ENCODE measurements around the gene GHRH. TPM values are rescaled to one million over a fixed set of nuclear protein-coding genes. Genes with fewer than 3 reads are reported as not detected.

The GHRH gene
- polyA plus RNA-seq, 1 donor, result not detected

DNA sequence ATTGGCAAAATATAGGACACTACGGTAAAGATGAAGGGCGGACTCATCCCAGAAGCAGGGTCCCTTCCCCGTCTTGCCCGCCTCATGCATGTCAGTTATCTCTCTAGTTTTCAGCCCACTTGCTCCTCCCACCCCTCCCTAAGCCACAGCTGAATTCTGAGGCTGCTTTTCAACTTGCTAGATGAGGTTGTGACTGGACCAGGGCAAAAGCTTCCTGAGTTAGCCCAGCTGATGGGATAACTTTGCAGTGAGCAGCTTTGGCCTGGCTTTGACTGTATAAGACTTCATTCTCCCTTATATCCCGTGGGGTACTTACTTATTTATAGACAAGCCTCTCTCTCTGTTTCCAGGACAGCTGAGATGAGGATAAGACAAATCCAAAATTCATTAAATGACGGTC lies 23.2 kb downstream of the GHRH start:
- DNase-seq, result no peak

DNA sequence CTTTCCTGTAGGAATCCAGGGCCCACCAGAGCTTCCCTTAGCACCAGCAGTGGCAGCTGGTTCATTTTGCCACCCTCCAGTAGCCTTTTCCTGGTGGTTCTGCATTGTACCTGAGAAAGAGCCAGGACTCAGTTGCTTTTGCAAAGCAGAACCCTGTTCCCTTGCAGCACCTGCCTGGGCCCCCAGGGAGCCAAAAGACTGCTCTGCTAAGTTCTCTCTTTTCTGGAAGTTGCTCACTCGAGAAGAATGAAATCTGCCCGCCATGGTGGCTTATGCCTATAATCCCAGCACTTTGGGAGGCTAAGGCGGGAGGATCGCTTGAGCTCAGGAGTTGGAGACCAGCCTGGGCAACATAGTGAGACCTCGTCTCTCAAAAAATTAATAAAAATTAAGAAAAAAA lies 24.0 kb downstream of the GHRH start:
- DNase-seq, result no peak

DNA sequence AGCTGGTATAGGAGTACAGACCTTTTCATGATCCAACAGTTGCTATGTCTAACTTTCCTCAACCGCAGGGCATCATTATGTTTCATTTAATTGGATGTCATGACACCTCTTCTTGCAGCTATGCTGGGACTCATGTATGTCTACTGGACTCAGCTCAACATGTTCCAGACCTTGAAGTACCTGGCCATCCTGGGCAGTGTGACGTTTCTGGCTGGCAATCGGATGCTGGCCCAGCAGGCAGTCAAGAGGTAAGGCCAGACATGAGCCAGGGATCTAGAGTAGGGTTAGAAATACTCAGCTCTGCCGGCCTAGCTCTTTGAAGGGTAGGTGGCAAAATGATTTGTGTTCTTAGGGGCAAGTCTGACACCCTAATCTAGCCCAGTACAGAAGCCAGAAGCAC lies 25.2 kb downstream of the GHRH start:
- DNase-seq, result no peak

DNA sequence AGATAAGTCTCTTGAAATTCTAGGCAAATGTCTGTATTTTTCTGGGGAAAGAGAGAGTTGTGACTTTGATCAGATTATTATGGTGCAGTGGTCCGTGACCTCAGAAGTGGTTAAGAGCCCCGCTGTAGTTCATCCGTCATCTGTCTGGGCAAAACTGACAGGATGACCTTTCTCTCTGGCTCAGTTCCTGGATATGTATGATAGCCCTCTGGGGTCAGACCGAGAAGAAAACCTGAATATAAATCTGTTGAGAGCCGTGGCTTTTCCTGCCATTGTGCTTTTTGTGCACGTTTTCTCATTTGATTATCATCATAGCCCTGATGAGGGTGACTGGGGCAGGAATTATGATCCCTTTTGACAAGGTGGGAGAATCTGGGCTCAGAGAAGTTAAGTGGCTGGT lies 26.5 kb downstream of the GHRH start:
- DNase-seq, result no peak

DNA sequence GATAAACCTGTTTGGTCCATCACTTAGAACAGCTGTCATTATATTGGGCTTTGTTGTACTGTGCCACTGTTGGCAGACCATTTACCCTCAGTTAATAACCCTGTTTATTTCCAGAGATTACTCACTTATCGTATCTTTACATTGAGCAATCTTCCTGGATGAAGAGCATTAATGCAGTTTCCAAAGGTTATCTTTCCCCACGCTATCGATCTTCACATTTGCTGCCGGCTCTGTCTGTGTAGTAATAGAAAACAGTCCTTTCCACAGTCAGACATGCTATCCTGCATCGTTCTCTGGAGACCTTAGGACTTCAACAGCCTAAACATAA lies 27.4 kb downstream of the GHRH start:
- no peak for DNase-seq

DNA sequence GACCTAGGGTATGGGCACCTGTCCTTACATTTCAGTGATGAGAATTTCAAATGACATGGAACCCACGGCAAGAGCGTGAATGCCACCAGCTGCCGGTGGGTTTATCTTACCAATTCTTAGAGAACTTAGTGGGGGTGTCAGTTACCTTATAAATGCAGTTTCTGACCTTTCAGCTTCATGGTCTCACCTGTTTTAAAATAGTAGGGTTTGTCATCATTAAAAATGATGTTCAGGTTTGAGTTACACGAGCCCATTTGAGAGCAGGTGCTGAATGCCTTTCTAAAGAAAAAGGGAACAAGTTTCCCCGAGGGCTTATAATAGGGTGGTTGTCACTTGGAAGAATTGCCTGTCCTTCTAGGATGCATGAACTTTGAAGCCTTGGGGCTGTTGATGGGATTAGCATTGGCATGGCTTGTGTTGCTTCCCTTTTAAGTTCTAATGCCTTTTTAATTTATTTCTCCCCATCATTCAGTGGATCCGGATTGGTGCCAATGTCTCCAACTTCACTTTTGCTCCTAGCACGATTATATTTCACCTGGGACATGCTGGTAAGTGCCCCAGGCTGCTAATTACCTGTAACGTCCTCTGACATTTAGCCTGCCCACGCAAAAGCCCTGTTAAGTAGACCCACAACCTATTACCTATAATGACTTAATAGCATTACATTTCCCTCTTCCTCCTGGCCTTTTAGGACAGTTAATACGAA lies 27.9 kb downstream of the GHRH start:
- no peak for DNase-seq

DNA sequence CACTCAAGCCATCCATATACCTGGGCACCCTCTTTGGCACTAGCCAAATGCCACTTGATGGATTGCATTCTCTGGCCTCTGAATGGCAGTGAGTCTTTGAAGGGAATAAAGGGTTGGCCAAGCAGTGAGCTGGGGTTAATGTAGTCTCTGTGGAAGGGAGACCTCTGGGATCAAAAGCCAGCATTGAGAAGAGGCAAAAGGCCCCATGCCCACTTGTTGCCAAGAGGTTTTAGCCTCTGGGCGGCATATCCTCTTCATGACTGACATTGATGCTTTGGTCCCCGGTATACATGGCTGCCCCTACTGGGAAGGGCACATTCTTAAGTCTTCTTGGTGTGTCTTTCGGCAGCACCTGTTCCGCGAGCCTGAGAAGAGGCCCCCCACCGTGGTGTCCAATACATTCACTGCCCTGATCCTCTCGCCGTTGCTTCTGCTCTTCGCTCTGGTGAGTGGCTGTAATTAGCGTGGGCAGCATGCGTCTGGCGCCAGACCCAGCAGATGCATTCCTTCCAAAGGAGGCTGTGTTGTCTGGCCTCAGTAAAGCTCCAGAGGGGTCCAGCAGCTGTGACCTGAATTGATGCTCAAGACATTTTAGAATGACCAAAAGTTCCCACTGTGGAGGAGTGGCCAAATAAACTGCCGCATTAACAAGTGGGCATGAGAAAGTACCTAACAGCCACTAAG lies 29.5 kb downstream of the GHRH start:
- peak; percentile 45 for DNase-seq

DNA sequence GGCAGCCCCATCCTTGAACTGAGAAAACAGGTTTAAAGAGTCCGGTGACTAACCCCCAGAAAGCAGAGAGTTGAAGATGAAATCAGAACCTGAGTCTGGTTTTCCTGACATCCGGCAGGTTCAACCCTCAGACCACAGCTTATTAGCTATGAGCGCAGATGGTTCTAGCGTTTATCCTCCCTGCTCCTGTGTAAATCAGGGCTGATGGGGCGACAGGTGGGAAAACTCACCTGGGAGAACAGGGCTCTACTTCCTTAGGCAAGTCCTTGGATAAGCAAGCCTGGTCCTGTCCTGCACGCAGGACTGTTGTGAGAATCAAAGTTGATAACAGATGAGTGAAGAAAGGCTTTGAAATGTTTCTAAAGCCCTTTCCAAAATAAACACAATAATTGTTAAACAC lies 31.4 kb downstream of the GHRH start:
- no peak for DNase-seq

DNA sequence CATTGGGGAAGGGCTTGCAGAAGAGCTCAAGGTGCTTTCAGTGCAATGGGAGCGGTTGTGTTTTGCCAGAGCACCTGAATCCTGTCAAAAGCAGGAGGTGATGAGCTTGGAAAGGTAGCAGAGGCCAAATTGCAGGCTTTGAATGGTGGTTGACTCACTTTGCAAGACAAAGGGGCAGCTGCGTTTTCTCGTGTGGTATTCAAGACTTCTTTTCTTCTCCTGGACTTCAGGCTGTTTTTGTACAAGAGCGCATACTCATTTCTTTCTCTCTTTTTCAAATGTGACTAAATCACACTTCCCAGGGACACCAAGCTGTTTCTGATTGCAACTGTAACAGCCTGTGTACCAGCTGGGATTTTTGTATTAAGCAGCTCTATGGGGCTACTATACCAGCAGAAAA lies 32.3 kb downstream of the GHRH start:
- no peak for DNase-seq

DNA sequence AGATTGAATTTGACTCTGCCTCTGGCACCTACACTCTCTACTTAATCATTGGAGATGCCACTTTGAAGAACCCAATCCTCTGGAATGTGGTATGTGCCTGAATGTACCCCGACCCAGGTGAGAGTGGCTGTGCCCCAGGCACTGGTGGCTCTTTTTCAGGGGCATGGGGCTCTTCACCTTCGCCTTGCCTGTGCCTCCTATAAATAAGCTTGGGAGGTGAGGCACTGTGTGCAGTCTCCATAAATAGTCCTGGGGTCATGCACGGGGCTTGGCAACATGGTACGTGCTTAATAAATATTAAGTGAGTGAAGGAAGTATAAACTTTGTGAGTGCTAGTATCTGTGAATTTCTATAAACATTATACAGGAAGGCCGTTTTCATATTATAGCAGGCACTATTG lies 33.0 kb downstream of the GHRH start:
- DNase-seq, result no peak

DNA sequence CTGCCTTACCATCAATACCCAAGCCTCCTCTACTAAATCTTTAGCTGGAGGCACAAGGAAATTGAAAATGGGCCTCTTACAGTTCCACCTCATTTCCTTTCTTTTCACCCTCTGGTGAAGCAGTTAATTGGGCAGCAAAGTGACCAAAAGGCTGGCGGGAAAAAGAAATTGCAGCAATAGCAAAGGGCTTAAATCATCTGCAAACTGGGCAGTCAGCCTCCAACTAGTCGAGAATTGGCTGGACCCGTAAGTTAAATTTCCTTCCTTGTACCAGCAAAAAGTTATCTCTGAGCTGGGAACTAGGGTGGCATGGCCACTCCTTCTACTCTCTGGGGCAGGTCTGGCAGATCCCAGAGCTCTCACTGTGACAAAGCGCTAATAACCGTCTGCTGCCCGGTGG lies 33.5 kb downstream of the GHRH start:
- DNase-seq, result peak; percentile 37

DNA sequence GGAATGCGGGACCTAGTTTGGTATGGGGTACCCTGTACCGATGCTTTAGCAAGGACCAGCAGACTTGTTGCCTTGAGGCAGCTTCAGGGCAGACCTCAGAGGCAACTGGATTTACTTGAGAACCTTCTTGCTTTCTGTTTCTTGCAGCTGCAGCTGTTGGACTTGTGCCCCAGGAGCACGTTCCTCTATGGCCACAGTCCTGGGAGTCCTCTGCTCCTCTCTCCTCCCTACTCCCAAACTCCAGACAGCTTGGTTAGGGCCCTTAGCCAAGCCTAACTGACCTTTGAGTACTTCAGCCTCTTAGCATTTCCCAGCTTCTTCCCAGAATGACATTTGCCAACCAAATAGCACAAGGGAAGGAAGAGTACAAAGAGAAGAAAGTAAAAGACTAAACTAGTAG lies 34.7 kb downstream of the GHRH start:
- DNase-seq, result no peak

DNA sequence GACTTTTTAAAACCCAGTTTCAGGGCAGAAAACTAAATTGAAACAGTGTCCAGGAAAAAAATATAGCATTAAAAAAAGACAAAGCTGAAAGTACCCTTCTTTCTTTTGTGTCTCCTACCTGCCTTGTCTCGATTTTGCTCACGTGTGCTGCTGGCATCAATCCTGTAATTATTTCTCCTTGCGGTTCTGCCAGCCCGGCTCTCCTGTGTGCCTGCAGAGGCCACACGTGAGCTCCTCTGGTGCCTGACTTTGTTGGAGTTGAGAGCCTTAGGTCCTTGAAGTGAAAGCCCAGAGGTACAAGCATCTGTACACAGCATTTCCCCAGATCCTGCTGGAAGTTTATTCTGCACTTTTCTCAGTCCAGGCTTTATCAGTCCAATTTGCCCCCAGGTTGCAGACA lies 36.5 kb downstream of the GHRH start:
- DNase-seq, result no peak

DNA sequence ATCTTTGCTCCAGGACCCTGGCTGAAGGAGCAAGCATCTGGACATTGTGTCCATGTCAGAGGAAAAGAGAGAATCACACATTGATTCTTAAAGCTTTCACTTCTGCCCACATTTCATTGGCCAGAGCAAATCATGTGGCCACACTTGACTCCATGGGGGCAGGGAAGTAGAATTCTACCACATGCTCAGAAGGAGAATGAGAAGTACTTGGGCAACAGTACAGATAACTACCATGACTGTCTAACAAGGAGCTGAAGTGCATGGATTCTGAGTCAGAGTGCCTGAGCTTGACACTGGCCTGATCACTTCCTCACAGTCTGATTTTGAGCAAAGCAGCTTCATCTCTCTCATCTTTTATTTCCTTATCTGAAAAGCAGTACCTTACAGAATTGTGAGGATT lies 38.6 kb downstream of the GHRH start:
- DNase-seq, result no peak

DNA sequence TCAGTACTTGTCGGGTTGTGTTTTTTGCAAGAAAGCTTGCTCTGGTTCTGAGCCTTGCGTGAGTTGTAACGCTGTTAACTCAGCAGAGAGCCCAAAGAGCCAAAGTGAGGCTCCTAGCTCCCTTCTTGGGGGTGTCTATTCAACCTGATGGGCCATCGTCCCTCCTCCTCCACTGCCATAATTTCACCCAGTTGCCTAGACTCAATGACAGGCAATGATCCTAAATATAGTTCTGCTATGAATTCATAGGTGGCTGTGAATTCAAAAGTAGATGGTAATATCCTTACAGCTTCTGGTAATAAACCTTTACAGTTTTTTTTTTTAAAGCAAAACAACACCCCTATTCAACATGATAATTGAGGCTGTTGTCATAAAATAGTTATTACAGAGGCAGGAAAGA lies 39.5 kb downstream of the GHRH start:
- DNase-seq, result no peak

DNA sequence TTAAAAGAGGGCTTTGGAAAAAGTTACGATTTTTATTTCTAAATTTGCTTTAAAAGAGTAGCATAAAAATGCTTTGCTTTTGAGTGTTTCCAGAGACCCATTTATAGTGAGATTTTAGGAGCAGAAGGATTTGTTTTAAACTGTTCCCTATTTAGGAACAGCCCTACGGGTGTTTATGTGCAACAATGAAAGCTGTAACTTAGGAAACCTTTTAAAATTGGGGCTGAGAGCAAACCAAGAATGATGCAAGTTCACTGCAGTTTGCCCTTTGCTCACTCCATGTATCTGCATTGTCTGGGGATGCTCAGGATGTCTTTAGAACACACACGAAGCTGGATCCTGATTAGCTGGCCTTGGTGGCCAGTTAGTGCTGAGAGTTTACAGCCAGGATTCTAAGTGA lies 40.9 kb downstream of the GHRH start:
- no peak for DNase-seq

DNA sequence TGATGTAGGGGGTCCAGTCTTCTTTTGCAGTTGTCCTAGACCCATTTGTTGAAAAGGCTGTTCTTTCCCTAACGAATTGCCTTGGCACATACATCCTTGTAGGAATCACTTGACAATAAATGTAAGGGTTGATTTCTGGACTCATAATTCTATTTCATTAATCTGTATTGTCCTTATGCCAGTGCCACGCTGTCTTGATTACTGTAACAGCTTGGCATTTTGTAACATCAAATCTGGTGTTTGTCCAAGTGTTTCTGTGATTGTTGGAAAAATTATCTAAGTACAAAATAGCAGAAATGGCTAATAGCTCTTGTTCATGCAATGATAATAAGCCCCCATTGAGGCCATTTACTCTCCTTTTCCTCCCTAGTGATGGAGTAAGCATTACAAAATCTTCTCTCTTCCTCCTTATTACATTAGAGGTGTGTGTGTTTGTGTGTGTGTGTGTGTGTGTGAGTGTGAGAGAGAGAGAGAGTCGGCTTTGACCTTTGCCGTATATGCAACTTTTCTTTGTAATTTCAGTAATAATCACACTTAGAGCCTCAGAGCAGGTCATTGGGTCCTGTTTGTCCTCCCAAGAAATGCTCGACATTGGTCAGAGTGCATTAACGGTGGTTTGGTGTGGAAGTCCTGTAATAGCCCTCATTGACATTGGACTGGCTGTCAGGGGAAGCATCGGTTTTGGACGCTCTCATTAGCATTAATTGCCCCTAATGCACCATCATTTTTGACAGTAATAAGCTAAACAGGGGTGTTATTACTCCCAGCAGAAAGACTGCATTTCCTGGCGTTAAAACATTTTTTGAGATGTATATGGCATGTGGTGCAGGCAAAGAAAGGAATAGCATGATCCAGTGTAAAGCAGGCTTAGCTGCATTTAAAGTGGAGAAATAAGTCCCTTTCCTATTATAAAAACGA lies 41.6 kb downstream of the GHRH start:
- no peak for DNase-seq

DNA sequence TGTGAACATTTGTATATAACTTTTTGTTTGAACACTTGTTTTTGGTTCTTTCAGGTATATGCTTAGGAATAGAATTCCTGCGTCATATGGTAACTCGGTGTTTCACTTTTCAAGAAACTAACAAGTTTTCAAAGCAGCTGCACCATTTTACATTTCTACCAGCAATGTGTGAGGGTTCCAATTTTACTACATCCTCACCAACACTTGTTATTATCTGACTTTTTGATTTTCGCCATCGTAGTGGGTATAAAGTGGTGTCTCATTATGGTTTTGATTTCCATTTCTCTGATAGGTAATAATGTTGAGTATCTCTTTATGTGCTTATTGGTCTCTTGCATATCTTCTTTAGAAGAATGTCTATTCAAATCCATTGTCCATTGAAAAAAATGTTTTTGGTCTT lies 42.6 kb downstream of the GHRH start:
- no peak for DNase-seq

DNA sequence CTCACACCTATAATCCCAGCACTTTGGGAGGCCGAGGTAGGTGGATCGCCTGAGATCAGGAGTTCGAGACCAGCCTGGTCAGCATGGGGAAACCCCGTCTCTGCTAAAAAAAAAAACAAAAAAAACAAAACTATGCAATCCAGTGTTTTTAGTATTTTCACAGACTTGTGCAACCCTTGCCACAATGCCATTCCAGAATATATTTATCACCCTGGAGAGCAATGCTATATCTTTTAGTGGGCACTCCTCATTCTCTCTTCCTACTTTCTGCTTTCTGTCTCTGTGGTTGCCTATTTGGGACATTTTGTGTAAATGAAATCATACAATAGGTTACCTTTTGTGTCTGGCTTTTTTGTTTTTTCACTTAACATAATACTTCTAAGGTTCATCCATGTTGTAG lies 43.2 kb downstream of the GHRH start:
- DNase-seq, result no peak

DNA sequence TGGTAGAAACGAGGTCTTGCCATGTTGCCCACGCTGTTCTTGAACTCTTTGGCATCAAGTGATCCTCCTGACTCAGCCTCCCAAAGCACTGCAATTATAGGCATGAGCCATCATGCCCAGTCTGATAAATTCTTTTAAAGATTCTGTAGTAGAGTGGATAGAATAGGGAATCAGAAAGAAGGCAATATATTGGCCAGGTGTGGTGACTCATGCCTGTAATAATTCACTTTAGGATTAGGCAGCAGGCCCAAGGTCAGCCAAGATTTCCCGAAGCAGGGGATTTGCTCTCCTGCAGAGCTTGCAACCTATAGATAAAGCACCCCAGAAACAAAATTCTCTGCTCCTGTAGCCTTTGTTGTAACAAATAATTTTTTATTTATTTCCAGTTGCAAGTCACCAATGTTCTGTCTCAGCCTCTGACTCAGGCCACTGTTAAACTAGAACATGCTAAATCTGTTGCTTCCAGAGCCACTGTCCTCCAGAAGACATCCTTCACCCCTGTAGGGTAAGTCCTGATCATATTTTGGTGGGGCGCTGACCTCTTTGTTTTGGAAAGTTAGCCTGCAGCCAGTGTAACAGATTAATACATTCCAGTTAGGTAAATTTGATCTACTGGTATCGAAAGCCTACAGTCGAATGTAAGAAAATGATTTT lies 51.8 kb downstream of the GHRH start:
- no peak for DNase-seq

DNA sequence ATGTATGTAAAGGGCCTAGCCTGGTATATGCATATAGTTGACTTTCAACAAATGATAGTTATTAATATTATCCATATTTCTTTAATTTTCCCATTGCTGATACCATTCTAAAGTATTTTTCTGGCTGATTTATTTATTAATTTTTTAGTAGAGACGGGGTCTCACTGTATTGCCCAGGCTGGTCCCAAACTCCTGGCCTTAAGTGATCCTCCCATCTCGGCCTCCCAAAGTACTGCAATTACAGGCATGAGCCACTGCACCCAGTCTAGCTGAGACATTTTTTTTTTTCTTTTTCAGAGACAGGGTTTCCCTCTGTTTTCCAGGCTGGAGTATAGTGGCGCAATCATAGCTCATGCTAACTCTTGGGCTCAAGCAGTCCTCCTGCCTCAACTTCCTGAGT lies 52.4 kb downstream of the GHRH start:
- DNase-seq, result no peak

DNA sequence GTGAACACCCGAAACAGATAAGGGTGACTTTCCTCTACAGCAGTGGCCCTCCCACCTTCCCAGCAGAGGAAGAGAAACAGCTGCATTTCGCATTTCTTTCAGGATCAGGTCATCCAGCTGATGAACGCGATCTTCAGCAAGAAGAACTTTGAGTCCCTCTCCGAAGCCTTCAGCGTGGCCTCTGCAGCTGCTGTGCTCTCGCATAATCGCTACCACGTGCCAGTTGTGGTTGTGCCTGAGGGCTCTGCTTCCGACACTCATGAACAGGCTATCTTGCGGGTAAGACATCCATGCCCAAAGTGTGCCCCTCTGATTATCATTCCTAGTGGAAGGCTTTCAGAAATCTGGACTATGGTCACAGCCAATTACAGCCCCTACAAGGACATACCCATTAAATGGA lies 54.4 kb downstream of the GHRH start:
- no peak for DNase-seq

DNA sequence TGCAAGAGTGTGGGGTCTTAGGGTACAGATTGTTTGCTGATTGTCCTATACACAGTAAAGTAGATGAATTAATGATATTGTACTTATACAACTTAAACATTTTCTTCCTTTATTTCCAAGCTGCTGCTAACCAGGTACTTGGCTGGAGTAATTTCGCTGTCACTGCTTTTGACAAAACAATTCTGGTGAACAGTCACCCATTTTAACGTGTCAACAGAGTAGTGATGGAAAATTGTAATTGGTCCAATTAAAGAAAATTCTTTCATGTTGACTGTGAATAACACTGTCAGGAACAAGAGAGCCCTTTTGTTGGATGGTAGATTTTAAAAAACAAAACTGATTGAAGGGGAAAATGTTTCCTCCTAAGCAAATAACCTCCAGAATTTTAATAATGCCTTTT lies 55.8 kb downstream of the GHRH start:
- DNase-seq, result no peak
